Mesendoderm (in vitro differentiated cells): ENCODE data around the gene SLC46A3.
"Not testable (repeated sequence)": the region's sequence is repeated elsewhere in the genome, so short reads cannot be mapped to it uniquely, and the experiment has no call there.

Experiments
- DNase-seq: peaks from one replicate; pipeline ENCODE4 v3.0.0; 2013
- H2AK5ac ChIP-seq: 2 replicates; pipeline ENCODE4 v1.6.1; 2013; ENCODE audit warnings: low read length, inconsistent platforms
- H2BK120ac ChIP-seq: 2 replicates; pipeline ENCODE4 v1.6.1; 2013; ENCODE audit warnings: low read depth, mild to moderate bottlenecking, low read length, moderate library complexity, mixed read lengths
- H2BK15ac ChIP-seq: replicated peaks from 2 replicates; pipeline ENCODE4 v1.6.1; 2013; ENCODE audit warnings: low read depth, mild to moderate bottlenecking, moderate library complexity
- H2BK5ac ChIP-seq: 2 replicates; pipeline ENCODE4 v1.6.1; 2013; ENCODE audit warnings: low read length, inconsistent platforms
- H3K18ac ChIP-seq: 2 replicates; pipeline ENCODE4 v1.6.1; 2013; ENCODE audit warnings: mild to moderate bottlenecking, low read length, mixed read lengths
- H3K23ac ChIP-seq: one replicate; pipeline ENCODE4 v1.6.1; 2013; ENCODE audit warnings: low read length
- H3K27ac ChIP-seq: 2 replicates; pipeline ENCODE4 v1.5.1; 2013; ENCODE audit warnings: low read depth, mild to moderate bottlenecking, inconsistent platforms, low read length, moderate library complexity
- H3K27me3 ChIP-seq: 2 replicates; pipeline ENCODE4 v1.6.1; 2013; ENCODE audit warnings: low read length, control low read depth, mild to moderate bottlenecking, inconsistent platforms; ENCODE audit not compliant: insufficient read depth, poor library complexity
- H3K36me3 ChIP-seq: 2 replicates; pipeline ENCODE4 v1.6.1; 2013; ENCODE audit warnings: low read length, inconsistent platforms; ENCODE audit not compliant: control insufficient read depth, insufficient read depth
- H3K4ac ChIP-seq: one replicate; pipeline ENCODE4 v1.6.1; 2013; ENCODE audit warnings: low read depth, mild to moderate bottlenecking, low read length, moderate library complexity
- H3K4me1 ChIP-seq: 2 replicates; pipeline ENCODE4 v1.6.1; 2013; ENCODE audit warnings: low read depth, low read length, inconsistent platforms; ENCODE audit not compliant: control insufficient read depth
- H3K4me2 ChIP-seq: 2 replicates; pipeline ENCODE4 v1.6.1; 2013; ENCODE audit warnings: low read length
- H3K4me3 ChIP-seq: 2 replicates; pipeline ENCODE4 v1.5.1; 2013; ENCODE audit warnings: mild to moderate bottlenecking, low read length
- H3K56ac ChIP-seq: one replicate; pipeline ENCODE4 v1.6.1; 2013; ENCODE audit warnings: low read length
- H3K79me1 ChIP-seq: 2 replicates; pipeline ENCODE4 v1.6.1; 2013; ENCODE audit warnings: low read length, inconsistent platforms
- H3K79me2 ChIP-seq: 2 replicates; pipeline ENCODE4 v1.6.1; 2013; ENCODE audit warnings: mild to moderate bottlenecking, low read length; ENCODE audit not compliant: control insufficient read depth, insufficient read depth
- H3K9ac ChIP-seq: 2 replicates; pipeline ENCODE4 v1.6.1; 2013; ENCODE audit warnings: low read length, inconsistent platforms
- H4K5ac ChIP-seq: one replicate; pipeline ENCODE4 v1.6.1; 2013; ENCODE audit warnings: low read length
- H4K8ac ChIP-seq: one replicate; pipeline ENCODE4 v1.6.1; 2013; ENCODE audit warnings: low read depth, mild to moderate bottlenecking, control low read depth, low read length, moderate library complexity
- WGBS: extraction: QIAGEN DNeasy Blood & Tissue Kit; methylation state at CpG from one replicate; pipeline ENCODE4 v1.1.7; 2013; ENCODE audit warnings: low lambda C conversion rate, missing lambda C conversion rate; ENCODE audit not compliant: insufficient coverage; ENCODE audit errors: extremely low coverage; 5-methylcytosine and 5-hydroxymethylcytosine counted together

Gene SLC46A3

GRCh38 chr13:28746287-28746612 lies 27.5 kb upstream of the SLC46A3 start:
- no peak overlapping the region for H3K4ac ChIP-seq
- H3K18ac ChIP-seq: no peak overlapping the region
- H2BK15ac ChIP-seq: peak overlapping the region; percentile 100
- no peak overlapping the region for H3K9ac ChIP-seq
- H2AK5ac ChIP-seq: no peak overlapping the region
- no peaks in the 10 kb centered on the region for H3K79me2 ChIP-seq
- H2BK120ac ChIP-seq: no peak overlapping the region
- no CpG with 5 or more reads among the region's 4 CpGs for WGBS
- H3K4me3 ChIP-seq: no peak overlapping the region
- H3K27ac ChIP-seq: no peak overlapping the region
- H4K8ac ChIP-seq: no peak overlapping the region
- H4K5ac ChIP-seq: no peak overlapping the region
- no peak overlapping the region for H3K23ac ChIP-seq
- no peaks in the 10 kb centered on the region for H3K36me3 ChIP-seq
- peak; percentile 8 for DNase-seq
- no peaks in the 10 kb centered on the region for H3K27me3 ChIP-seq
- H3K4me2 ChIP-seq: no peak overlapping the region
- no peaks in the 10 kb centered on the region for H3K79me1 ChIP-seq
- H3K56ac ChIP-seq: no peak overlapping the region
- peaks cover 3% of the 10 kb centered on the region for H3K4me1 ChIP-seq
- no peak overlapping the region for H2BK5ac ChIP-seq

GRCh38 chr13:28744656-28745055 lies 25.9 kb upstream of the SLC46A3 start:
- Histone ChIP-seq H3K4ac (no peak overlapping the region), H2BK120ac (peak overlapping the region; percentile 79), H3K4me2 (no peak overlapping the region), H3K36me3 (no peaks in the 10 kb centered on the region), H4K5ac (no peak overlapping the region), H3K56ac (peak overlapping the region; percentile 49), H3K4me3 (no peak overlapping the region), H3K23ac (no peak overlapping the region), H3K9ac (no peak overlapping the region), H2AK5ac (no peak overlapping the region), H3K4me1 (no peaks in the 10 kb centered on the region), H2BK15ac (peak overlapping the region; percentile 57), H2BK5ac (no peak overlapping the region), H3K27me3 (no peaks in the 10 kb centered on the region), H3K18ac (peak overlapping the region; percentile 65), H4K8ac (no peak overlapping the region), H3K79me2 (no peaks in the 10 kb centered on the region), H3K79me1 (no peaks in the 10 kb centered on the region), H3K27ac (peak overlapping the region; percentile 52)
- peak; percentile 67 for DNase-seq
- WGBS: no CpG with 5 or more reads among the region's 6 CpGs

- no peaks in the 10 kb centered on the region for H3K79me2 ChIP-seq
- no peaks in the 10 kb centered on the region for H3K27me3 ChIP-seq
- H2AK5ac ChIP-seq: no peak overlapping the region
- peak overlapping the region; percentile 72 for H3K27ac ChIP-seq
- peak overlapping the region; percentile 48 for H2BK5ac ChIP-seq
- H3K4ac ChIP-seq: peak overlapping the region; percentile 20
- no peaks in the 10 kb centered on the region for H3K79me1 ChIP-seq
- no peak overlapping the region for H3K23ac ChIP-seq
- no peak overlapping the region for H2BK120ac ChIP-seq
- H3K4me1 ChIP-seq: no peaks in the 10 kb centered on the region
- H3K4me3 ChIP-seq: no peak overlapping the region
- H3K18ac ChIP-seq: peak overlapping the region; percentile 7
- no peaks in the 10 kb centered on the region for H3K36me3 ChIP-seq
- peak; percentile 91 for DNase-seq
- H2BK15ac ChIP-seq: no peak overlapping the region
- H4K5ac ChIP-seq: no peak overlapping the region
- no peak overlapping the region for H3K56ac ChIP-seq
- H4K8ac ChIP-seq: no peak overlapping the region
- H3K9ac ChIP-seq: no peak overlapping the region
- WGBS: no CpG with 5 or more reads among the region's 6 CpGs
- H3K4me2 ChIP-seq: no peak overlapping the region
These were observed 25.3 kb upstream of the SLC46A3 start for GRCh38 chr13:28744091-28744536.

- no peak overlapping the region for H3K23ac ChIP-seq
- H3K79me1 ChIP-seq: no peaks in the 10 kb centered on the region
- no peak overlapping the region for H2AK5ac ChIP-seq
- peak overlapping the region; percentile 7 for H3K18ac ChIP-seq
- H3K56ac ChIP-seq: no peak overlapping the region
- no peak for DNase-seq
- H3K27ac ChIP-seq: peak overlapping the region; percentile 72
- H4K8ac ChIP-seq: no peak overlapping the region
- H3K4me2 ChIP-seq: no peak overlapping the region
- peak overlapping the region; percentile 56 for H3K4ac ChIP-seq
- H3K4me1 ChIP-seq: no peaks in the 10 kb centered on the region
- peak overlapping the region; percentile 48 for H2BK5ac ChIP-seq
- H4K5ac ChIP-seq: no peak overlapping the region
- no peak overlapping the region for H3K9ac ChIP-seq
- H3K79me2 ChIP-seq: no peaks in the 10 kb centered on the region
- H3K4me3 ChIP-seq: no peak overlapping the region
- no CpG with 5 or more reads among the region's 4 CpGs for WGBS
- H2BK120ac ChIP-seq: peak overlapping the region; percentile 1
- H3K36me3 ChIP-seq: no peaks in the 10 kb centered on the region
- no peaks in the 10 kb centered on the region for H3K27me3 ChIP-seq
- no peak overlapping the region for H2BK15ac ChIP-seq
These were observed 24.8 kb upstream of the SLC46A3 start for GRCh38 chr13:28743499-28744083.

- Histone ChIP-seq H4K5ac (no peak overlapping the region), H3K23ac (no peak overlapping the region), H3K79me1 (no peaks in the 10 kb centered on the region), H3K4me2 (no peak overlapping the region), H2BK5ac (no peak overlapping the region), H2BK15ac (no peak overlapping the region), H3K56ac (no peak overlapping the region), H3K9ac (no peak overlapping the region), H3K4ac (no peak overlapping the region), H3K36me3 (no peaks in the 10 kb centered on the region), H3K18ac (peak overlapping the region; percentile 8), H3K27ac (no peak overlapping the region), H3K4me1 (no peaks in the 10 kb centered on the region), H3K27me3 (no peaks in the 10 kb centered on the region), H2AK5ac (no peak overlapping the region), H4K8ac (no peak overlapping the region), H2BK120ac (no peak overlapping the region), H3K4me3 (no peak overlapping the region), H3K79me2 (no peaks in the 10 kb centered on the region)
- no peak for DNase-seq
- no CpG with 5 or more reads among the region's 3 CpGs for WGBS
These were observed 24.2 kb upstream of the SLC46A3 start for GRCh38 chr13:28743020-28743419.

- not testable (repeated sequence) for H3K27ac ChIP-seq, H3K36me3 ChIP-seq, H3K4me3 ChIP-seq, H2AK5ac ChIP-seq, DNase-seq, H3K4me2 ChIP-seq, H4K8ac ChIP-seq, H3K56ac ChIP-seq, H3K27me3 ChIP-seq, H2BK15ac ChIP-seq, H2BK120ac ChIP-seq, H3K4me1 ChIP-seq, H3K4ac ChIP-seq, H4K5ac ChIP-seq, H2BK5ac ChIP-seq, H3K9ac ChIP-seq, H3K79me2 ChIP-seq, H3K79me1 ChIP-seq, H3K18ac ChIP-seq, H3K23ac ChIP-seq
- no CpG with 5 or more reads among the region's 11 CpGs for WGBS
These were observed 23.7 kb upstream of the SLC46A3 start for GRCh38 chr13:28742445-28742844.
